HepG2 (cell line): ENCODE results near the gene BCL6B. TPM values are rescaled to one million over a fixed set of nuclear protein-coding genes. Genes with fewer than 3 reads are reported as not detected.

Experiments
- CEBPG ChIP-seq: IDR thresholded peaks from 2 replicates; pipeline ENCODE4 v1.6.1; 2016
- ESRRA ChIP-seq: sonication (generic); formaldehyde crosslinking; IDR thresholded peaks from 2 replicates; pipeline ENCODE4 v1.5.1; 2020; ENCODE audit warnings: mild to moderate bottlenecking, low read depth, missing genetic modification reagents
- FOSL2 ChIP-seq: sonication (generic); formaldehyde crosslinking; IDR thresholded peaks from 2 replicates; pipeline ENCODE4 v1.4.0; 2020; ENCODE audit warnings: missing genetic modification reagents
- GMEB1 ChIP-seq: sonication (generic); formaldehyde crosslinking; IDR thresholded peaks from 2 replicates; pipeline ENCODE4 v1.5.1; 2020; ENCODE audit warnings: missing genetic modification reagents, mild to moderate bottlenecking, borderline replicate concordance
- HES4 ChIP-seq: sonication (generic); formaldehyde crosslinking; IDR thresholded peaks from 2 replicates; pipeline ENCODE4 v1.9.0; 2021; ENCODE audit warnings: mild to moderate bottlenecking, missing genetic modification reagents, borderline replicate concordance
- MBNL3 ChIP-seq: fragments of 250-450 bp; sonication (Bioruptor Pico); conservative IDR thresholded peaks from 2 replicates; pipeline ENCODE4 v1.8.0; 2022; ENCODE audit warnings: mild to moderate bottlenecking, inconsistent platforms
- MLLT10 ChIP-seq: sonication (generic); formaldehyde crosslinking; IDR thresholded peaks from 2 replicates; pipeline ENCODE4 v1.4.0; 2020; ENCODE audit warnings: missing genetic modification reagents
- MLXIP ChIP-seq: sonication (generic); formaldehyde crosslinking; IDR thresholded peaks from 2 replicates; pipeline ENCODE4 v1.9.0; 2021; ENCODE audit warnings: missing genetic modification reagents, borderline replicate concordance
- MNT ChIP-seq: fragments of 450-650 bp; IDR thresholded peaks from 2 replicates; pipeline ENCODE4 v1.6.1; 2016
- POLR2A ChIP-seq, 2 experiments: IDR thresholded peaks; 2 replicates each; pipeline ENCODE4 v1.6.1; 2011; ENCODE audit warnings: low read depth in 2 of 2, low read length in 2 of 2, mild to moderate bottlenecking in 1 of 2, moderate library complexity in 1 of 2; ENCODE audit not compliant: insufficient read depth in 1 of 2
- PRMT3 ChIP-seq: sonication (generic); formaldehyde crosslinking; IDR thresholded peaks from 2 replicates; pipeline ENCODE4 v1.8.1; 2022; ENCODE audit warnings: low read depth, mild to moderate bottlenecking, moderate library complexity, missing genetic modification reagents, borderline replicate concordance
- SAP130 ChIP-seq: IDR thresholded peaks from 2 replicates; pipeline ENCODE4 v1.6.1; 2016; ENCODE audit warnings: low read depth
- ZFP36L1 ChIP-seq: sonication (generic); formaldehyde crosslinking; IDR thresholded peaks from 2 replicates; pipeline ENCODE4 v1.8.0; 2022; ENCODE audit warnings: mild to moderate bottlenecking, missing genetic modification reagents, moderate library complexity
- ZNF484 ChIP-seq: sonication (generic); formaldehyde crosslinking; IDR thresholded peaks from 2 replicates; pipeline ENCODE4 v1.5.1; 2020; ENCODE audit warnings: mild to moderate bottlenecking, low read depth, missing genetic modification reagents, borderline replicate concordance
- ZNF512 ChIP-seq: sonication (generic); formaldehyde crosslinking; IDR thresholded peaks from 2 replicates; pipeline ENCODE4 v1.4.0; 2020; ENCODE audit warnings: mild to moderate bottlenecking, missing genetic modification reagents
- ZNF563 ChIP-seq: sonication (generic); formaldehyde crosslinking; IDR thresholded peaks from 2 replicates; pipeline ENCODE4 v1.8.0; 2022; ENCODE audit warnings: mild to moderate bottlenecking, moderate library complexity, missing genetic modification reagents
- polyA plus RNA-seq, 8 experiments: library from polyadenylated mRNA; depleted of rRNA in 3 of 8; stranded (reverse) in 7 of 8; unstranded in 1 of 8; fragments of >200 nt; fragmentation: Illumina TruSeq in 4 of 8; extraction: Trizol in 4 of 8; gene quantifications; 2 replicates each; pipeline versions ENCODE4 v1.2.1 to v1.2.3, GENCODE V29; 2011 to 2016; ENCODE audit warnings: low read depth in 4 of 8, missing spikeins in 1 of 8, mixed read lengths in 1 of 8; ENCODE audit not compliant: insufficient read depth in 1 of 8
- total RNA-seq, 5 experiments: library from RNA; depleted of rRNA; stranded (reverse); fragments of >200 nt; fragmentation: Illumina TruSeq; extraction: Trizol; gene quantifications; 2 replicates each; pipeline ENCODE4 v1.2.3, GENCODE V29; 2016; ENCODE audit warnings: low read depth in 1 of 5
- TF ChIP-seq, protein P1 (sequence below): IDR thresholded peaks from 2 replicates; pipeline ENCODE4 v1.6.1; 2016; ENCODE audit warnings: low read depth, borderline replicate concordance
- TF ChIP-seq, protein P2 (sequence below): sonication (generic); formaldehyde crosslinking; IDR thresholded peaks from 2 replicates; pipeline ENCODE4 v1.9.0; 2022; ENCODE audit warnings: missing genetic modification reagents, mild to moderate bottlenecking, borderline replicate concordance

Gene BCL6B
- total and polyA plus RNA-seq, 2 of the 13 experiments (the other 11 are each of a cell fraction or from before 2014, with no cell fraction given): not detected

DNA sequence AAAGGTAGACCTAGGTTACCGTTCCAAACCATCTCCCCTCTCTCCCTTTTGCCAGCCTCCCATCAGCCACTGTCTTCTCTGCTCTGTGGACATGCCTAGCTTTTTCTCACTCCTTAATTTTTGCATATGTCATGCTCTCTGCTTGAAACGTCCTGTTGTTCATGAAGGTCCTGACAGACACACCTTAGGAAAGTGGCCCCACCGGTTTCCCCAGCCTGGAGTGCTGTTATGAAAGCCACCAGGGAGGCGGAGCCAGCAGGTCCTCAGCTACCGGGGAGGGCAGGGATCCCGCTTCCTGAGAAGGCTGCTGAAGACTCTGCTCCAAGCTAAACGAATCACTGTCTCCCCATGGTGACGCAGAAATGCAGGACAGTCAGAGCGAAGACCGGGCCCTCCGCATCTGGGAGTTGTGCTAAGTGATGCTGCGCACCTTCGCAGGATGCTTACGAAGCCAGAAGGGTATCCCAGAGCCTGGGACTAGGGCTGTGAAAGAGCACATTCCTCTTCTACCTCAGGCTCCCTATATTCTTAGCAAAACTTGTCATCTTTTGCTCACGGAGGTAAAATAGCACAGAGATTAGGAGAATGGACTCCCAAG, 23.4 kb downstream of the BCL6B start (continued):
- TF ChIP-seq ZNF484 (CRISPR knock-in tag): no peak
- peak in 1 of 2 experiments; percentile 22; a peak in 1 of 4 replicates for TF ChIP-seq POLR2A (IDR thresholded peaks at IDR 0.05; ENCODE audit: insufficient read depth in 1 of 2, low read depth in 2 of 2, low read length in 2 of 2)
- TF ChIP-seq ZNF563 (CRISPR knock-in tag): no peak
- TF ChIP-seq, protein P1, sequence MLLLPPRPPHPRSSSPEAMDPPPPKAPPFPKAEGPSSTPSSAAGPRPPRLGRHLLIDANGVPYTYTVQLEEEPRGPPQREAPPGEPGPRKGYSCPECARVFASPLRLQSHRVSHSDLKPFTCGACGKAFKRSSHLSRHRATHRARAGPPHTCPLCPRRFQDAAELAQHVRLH (CRISPR knock-in tag): 0 out of 2 replicates have a peak, but pooled peaks have one; percentile 58
- TF ChIP-seq HES4 (CRISPR knock-in tag): no peak
- 0 out of 2 replicates have a peak, but pooled peaks have one; percentile 17 for TF ChIP-seq CEBPG
- TF ChIP-seq MNT: no peak
- no peak for TF ChIP-seq MBNL3 (CRISPR knock-in tag)
- no peak for TF ChIP-seq PRMT3 (CRISPR knock-in tag)
- TF ChIP-seq, protein P2, sequence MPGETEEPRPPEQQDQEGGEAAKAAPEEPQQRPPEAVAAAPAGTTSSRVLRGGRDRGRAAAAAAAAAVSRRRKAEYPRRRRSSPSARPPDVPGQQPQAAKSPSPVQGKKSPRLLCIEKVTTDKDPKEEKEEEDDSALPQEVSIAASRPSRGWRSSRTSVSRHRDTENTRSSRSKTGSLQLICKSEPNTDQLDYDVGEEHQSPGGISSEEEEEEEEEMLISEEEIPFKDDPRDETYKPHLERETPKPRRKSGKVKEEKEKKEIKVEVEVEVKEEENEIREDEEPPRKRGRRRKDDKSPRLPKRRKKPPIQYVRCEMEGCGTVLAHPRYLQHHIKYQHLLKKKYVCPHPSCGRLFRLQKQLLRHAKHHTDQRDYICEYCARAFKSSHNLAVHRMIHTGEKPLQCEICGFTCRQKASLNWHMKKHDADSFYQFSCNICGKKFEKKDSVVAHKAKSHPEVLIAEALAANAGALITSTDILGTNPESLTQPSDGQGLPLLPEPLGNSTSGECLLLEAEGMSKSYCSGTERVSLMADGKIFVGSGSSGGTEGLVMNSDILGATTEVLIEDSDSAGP (CRISPR knock-in tag): 0 out of 2 replicates have a peak, but pooled peaks have one; percentile 23
- TF ChIP-seq GMEB1: no peak
- no peak for TF ChIP-seq MLXIP
- peak; percentile 29; the same call in 1 of the 2 replicates for TF ChIP-seq FOSL2
- no peak for TF ChIP-seq MLLT10 (CRISPR knock-in tag)
- TF ChIP-seq ZFP36L1 (CRISPR knock-in tag): no peak
- peak; percentile 49; the same call in 1 of the 2 replicates for TF ChIP-seq SAP130 (CRISPR knock-in tag)
- no peak for TF ChIP-seq ESRRA (CRISPR knock-in tag)
- no peak for TF ChIP-seq ZNF512 (CRISPR knock-in tag)
